Large intestine (tissue), 3 donors: ENCODE results near the gene BEST2. TPM values are rescaled to one million over a fixed set of nuclear protein-coding genes. Genes with fewer than 3 reads are reported as not detected.

Experiments used
- DNase-seq, 2 donors: peaks; one replicate each; pipeline versions ENCODE4 v3.0.0 to v3.0.0-alpha.2; 2013
- H3K27ac ChIP-seq: one replicate; pipeline ENCODE4 v1.5.1; 2013; ENCODE audit warnings: low read length
- H3K27me3 ChIP-seq: 2 replicates; pipeline ENCODE4 v1.6.1; 2013; ENCODE audit warnings: low read length; ENCODE audit not compliant: control insufficient read depth, insufficient read depth
- H3K36me3 ChIP-seq: 2 replicates; pipeline ENCODE4 v1.6.1; 2013; ENCODE audit warnings: low read length; ENCODE audit not compliant: control insufficient read depth, insufficient read depth
- H3K4me1 ChIP-seq: one replicate; pipeline ENCODE4 v1.6.1; 2013; ENCODE audit warnings: low read length; ENCODE audit not compliant: control insufficient read depth, insufficient read depth
- H3K4me3 ChIP-seq: one replicate; pipeline ENCODE4 v1.5.1; 2013; ENCODE audit warnings: low read length
- H3K9me3 ChIP-seq: one replicate; pipeline ENCODE4 v1.6.1; 2013; ENCODE audit warnings: mild to moderate bottlenecking, low read depth, low read length, moderate library complexity; ENCODE audit not compliant: control insufficient read depth
- WGBS: methylation state at CpG from one replicate; pipeline ENCODE4 v1.1.5; 2013; ENCODE audit warnings: low lambda C conversion rate; ENCODE audit not compliant: insufficient coverage; 5-methylcytosine and 5-hydroxymethylcytosine counted together
- polyA plus RNA-seq: library from polyadenylated mRNA; unstranded; fragments of 120-200 nt; gene quantifications from one replicate; pipeline ENCODE4 v1.2.1, GENCODE V29; 2013

Gene BEST2
- polyA plus RNA-seq, 1 donor: 0.10 TPM

GRCh38 chr19:12730064-12730463 is 21.5 kb upstream of the BEST2 start:
- Histone ChIP-seq H3K9me3 (no peaks in the 10 kb centered on the region), H3K4me1 (peaks cover 12% of the 10 kb centered on the region), H3K27ac (no peak overlapping the region), H3K4me3 (no peak overlapping the region), H3K36me3 (peaks cover 29% of the 10 kb centered on the region), H3K27me3 (no peaks in the 10 kb centered on the region)
- no CpG with 5 or more reads among the region's 3 CpGs for WGBS
- no peak for DNase-seq

GRCh38 chr19:12731337-12731736 is 20.3 kb upstream of the BEST2 start:
- no peak overlapping the region for H3K4me3 ChIP-seq
- peaks cover 29% of the 10 kb centered on the region for H3K36me3 ChIP-seq
- H3K27ac ChIP-seq: no peak overlapping the region
- DNase-seq: no peak
- H3K9me3 ChIP-seq: no peaks in the 10 kb centered on the region
- peaks cover 12% of the 10 kb centered on the region for H3K4me1 ChIP-seq
- no CpG with 5 or more reads among the region's 24 CpGs for WGBS
- no peaks in the 10 kb centered on the region for H3K27me3 ChIP-seq

GRCh38 chr19:12733369-12734214 is 18.0 kb upstream of the BEST2 start:
- H3K4me1 ChIP-seq: peaks cover 19% of the 10 kb centered on the region
- peak overlapping the region; percentile 84 for H3K27ac ChIP-seq
- H3K4me3 ChIP-seq: peak overlapping the region; percentile 81
- peak in 1 of 2 donors; percentile 43 for DNase-seq
- H3K36me3 ChIP-seq: peaks cover 25% of the 10 kb centered on the region
- H3K9me3 ChIP-seq: no peaks in the 10 kb centered on the region
- WGBS: no CpG with 5 or more reads among the region's 15 CpGs
- H3K27me3 ChIP-seq: no peaks in the 10 kb centered on the region

GRCh38 chr19:12736995-12737834 is 14.4 kb upstream of the BEST2 start, which contains the start of gene GET3:
TSS of gene GET3 (plus strand) at chr19:12737497. CDS start at chr19:12737506, 9 bp downstream.
- no peaks in the 10 kb centered on the region for H3K27me3 ChIP-seq
- 0% methylated on average over 4 of the region's 29 CpGs for WGBS
- H3K9me3 ChIP-seq: no peaks in the 10 kb centered on the region
- H3K27ac ChIP-seq: peak within 1 kb of the TSS; percentile 85
- peaks cover 17% of the 10 kb centered on the region for H3K4me1 ChIP-seq
- peak within 1 kb of the TSS; percentile 87 for H3K4me3 ChIP-seq
- peaks cover 22% of the 10 kb centered on the region for H3K36me3 ChIP-seq
- peak; percentile 98 to 100 for DNase-seq

- Histone ChIP-seq H3K27ac (no peak overlapping the region), H3K9me3 (no peaks in the 10 kb centered on the region), H3K27me3 (no peaks in the 10 kb centered on the region), H3K36me3 (peaks cover 24% of the 10 kb centered on the region), H3K4me3 (peak overlapping the region; percentile 87), H3K4me1 (peaks cover 11% of the 10 kb centered on the region)
- no CpG with 5 or more reads among the region's 13 CpGs for WGBS
- DNase-seq: no peak
Measured at GRCh38 chr19:12737835-12738351, 13.7 kb upstream of the BEST2 start.

GRCh38 chr19:12745166-12745897 is 6.3 kb upstream of the BEST2 start:
- Histone ChIP-seq H3K4me3 (no peak overlapping the region), H3K27ac (no peak overlapping the region), H3K27me3 (peaks cover 3% of the 10 kb centered on the region), H3K4me1 (no peaks in the 10 kb centered on the region), H3K36me3 (peaks cover 53% of the 10 kb centered on the region), H3K9me3 (peaks cover 18% of the 10 kb centered on the region)
- no CpG with 5 or more reads among the region's 22 CpGs for WGBS
- no peak for DNase-seq

- Histone ChIP-seq H3K9me3 (peaks cover 18% of the 10 kb centered on the region), H3K27ac (no peak overlapping the region), H3K4me1 (no peaks in the 10 kb centered on the region), H3K36me3 (peaks cover 42% of the 10 kb centered on the region), H3K4me3 (no peak overlapping the region), H3K27me3 (peaks cover 22% of the 10 kb centered on the region)
- WGBS: no CpG with 5 or more reads among the region's 6 CpGs
- no peak for DNase-seq
Measured at GRCh38 chr19:12748489-12748888, 3.1 kb upstream of the BEST2 start.

GRCh38 chr19:12749938-12750521 is 1.6 kb upstream of the BEST2 start:
- no peak for DNase-seq
- H3K9me3 ChIP-seq: peaks cover 18% of the 10 kb centered on the region
- WGBS: no CpG with 5 or more reads among the region's 24 CpGs
- H3K27me3 ChIP-seq: peaks cover 33% of the 10 kb centered on the region
- H3K4me3 ChIP-seq: no peak overlapping the region
- H3K27ac ChIP-seq: no peak overlapping the region
- H3K36me3 ChIP-seq: peaks cover 34% of the 10 kb centered on the region
- H3K4me1 ChIP-seq: no peaks in the 10 kb centered on the region

GRCh38 chr19:12750851-12751250 is 740 bp upstream of the BEST2 start:
- DNase-seq: no peak
- H3K4me1 ChIP-seq: no peaks in the 10 kb centered on the region
- WGBS: 80% methylated on average over 4 of the region's 9 CpGs
- H3K4me3 ChIP-seq: no peak overlapping the region
- peaks cover 26% of the 10 kb centered on the region for H3K36me3 ChIP-seq
- peaks cover 18% of the 10 kb centered on the region for H3K9me3 ChIP-seq
- H3K27me3 ChIP-seq: peaks cover 33% of the 10 kb centered on the region
- H3K27ac ChIP-seq: no peak overlapping the region
